H1 (cell line): Measurements from ENCODE around the gene LRP5. TPM values are rescaled to one million over a fixed set of nuclear protein-coding genes. Genes with fewer than 3 reads are reported as not detected.

ENCODE experiments used
- CHD7 ChIP-seq: fragments of 300-600 bp; sonication (generic); IDR thresholded peaks from 2 replicates; pipeline ENCODE4 v1.7.1; 2012; ENCODE audit warnings: low read length, moderate library complexity, mild to moderate bottlenecking, inconsistent platforms; ENCODE audit not compliant: insufficient replicate concordance
- E2F6 ChIP-seq: IDR thresholded peaks from 2 replicates; pipeline ENCODE4 v1.6.1; 2012; ENCODE audit warnings: inconsistent platforms
- POU5F1 ChIP-seq: IDR thresholded peaks from 2 replicates; pipeline ENCODE4 v1.6.1; 2011; ENCODE audit warnings: low read depth, mild to moderate bottlenecking, low read length, moderate library complexity
- polyA plus RNA-seq, 7 experiments: library from polyadenylated mRNA; depleted of rRNA in 3 of 7; stranded (reverse) in 5 of 7; unstranded in 2 of 7; fragments of >200 nt in 5 of 7; fragments of 200-250 nt in 2 of 7; gene quantifications; 1 replicate in 5 of 7; 2 replicates in 1 of 7; 4 replicates in 1 of 7; pipeline versions ENCODE4 v1.2.1 to v1.2.3, GENCODE V29; 2011 to 2013; ENCODE audit warnings: missing spikeins in 2 of 7, mixed read lengths in 2 of 7
- total RNA-seq: library from RNA; stranded (reverse); fragmentation: NEBNext Ultra II Directional; extraction: Animal tissue kit (Norgen Biotek cat#: 25700); gene quantifications from 2 replicates; pipeline ENCODE4 v1.2.1, GENCODE V29; 2021

LRP5 gene
- total and polyA plus RNA-seq, 2 of the 8 experiments (the other 6 are each of a cell fraction or from before 2014, with no cell fraction given): 19.0 to 38.9 TPM

GRCh38 chr11:68497761-68498160 lies 185.4 kb downstream of the LRP5 start (continued):
- TF ChIP-seq CHD7: no peak
- no peak for TF ChIP-seq POU5F1
- no peak for TF ChIP-seq E2F6
- TF ChIP-seq, all 59 proteins: peak for 0
